Kasumi-1 (cell line): ENCODE measurements around the gene AMOT.
"Not testable (repeated sequence)": the region's sequence is repeated elsewhere in the genome, so short reads cannot be mapped to it uniquely, and the experiment has no call there.

Experiments
- DNase-seq, 2 experiments: peaks; one replicate each; lab custom pipeline; 2025; lab: John Stamatoyannopoulos, UW

AMOT gene

GRCh38 chrX:112840382-112841113 is at the start of gene AMOT:
TSS of gene AMOT (minus strand) at chrX:112840831. CDS start at chrX:112823126, 17,705 bp downstream.
- peak; percentile 65 to 68 for DNase-seq

GRCh38 chrX:112889400-112889799 is 48.8 kb upstream of the AMOT start:
- DNase-seq, result peak; percentile 5 to 25

GRCh38 chrX:112888916-112889315 is 48.3 kb upstream of the AMOT start:
- DNase-seq, result peak; percentile 26 to 34

GRCh38 chrX:112877771-112878173 is 37.1 kb upstream of the AMOT start:
- DNase-seq, result no peak

GRCh38 chrX:112874614-112875013 is 34.0 kb upstream of the AMOT start:
- no peak for DNase-seq

GRCh38 chrX:112874175-112874574 is 33.5 kb upstream of the AMOT start:
- DNase-seq, result peak; percentile 0 to 14

GRCh38 chrX:112868586-112868985 is 28.0 kb upstream of the AMOT start:
- no peak for DNase-seq

- no peak for DNase-seq
Measured at GRCh38 chrX:112867570-112867969, 26.9 kb upstream of the AMOT start.

- no peak for DNase-seq
Measured at GRCh38 chrX:112866175-112866574, 25.5 kb upstream of the AMOT start.

- no peak for DNase-seq
Measured at GRCh38 chrX:112865464-112866025, 24.9 kb upstream of the AMOT start.

- no peak for DNase-seq
Measured at GRCh38 chrX:112863850-112864249, 23.2 kb upstream of the AMOT start.

GRCh38 chrX:112857478-112857878 is 16.8 kb upstream of the AMOT start:
- DNase-seq, result no peak

GRCh38 chrX:112854901-112855300 is 14.3 kb upstream of the AMOT start:
- DNase-seq, result not testable (repeated sequence)

- no peak for DNase-seq
Measured at GRCh38 chrX:112852851-112853250, 12.2 kb upstream of the AMOT start.

GRCh38 chrX:112851806-112852205 is 11.2 kb upstream of the AMOT start:
- DNase-seq, result no peak

GRCh38 chrX:112851161-112851779 is 10.6 kb upstream of the AMOT start:
- DNase-seq, result no peak

- peak in 1 of 2 experiments; percentile 13 for DNase-seq
Measured at GRCh38 chrX:112849016-112849415, 8.4 kb upstream of the AMOT start.

- no peak for DNase-seq
Measured at GRCh38 chrX:112846782-112847181, 6.2 kb upstream of the AMOT start.

GRCh38 chrX:112846187-112846586 is 5.6 kb upstream of the AMOT start:
- no peak for DNase-seq

GRCh38 chrX:112844250-112844649 is 3.6 kb upstream of the AMOT start:
- no peak for DNase-seq

- DNase-seq, result no peak
Measured at GRCh38 chrX:112841820-112842157, 1.2 kb upstream of the AMOT start.

GRCh38 chrX:112841114-112841819 is 636 bp upstream of the AMOT start:
- peak; percentile 85 to 90 for DNase-seq

GRCh38 chrX:112839856-112840255 is 775 bp downstream of the AMOT start:
- no peak for DNase-seq
